ENCODE measurements around the gene FNTB. TPM values are rescaled to one million over a fixed set of nuclear protein-coding genes. Genes with fewer than 3 reads are reported as not detected.

Gene FNTB
- total RNA-seq, 1 experiment from 2014 or later = 8.9 TPM

- no peak for DNase-seq (ENCODE audit: low spot score)
Observed at GRCh38 chr14:65045709-65046108, 59.0 kb downstream of the FNTB start.

DNA sequence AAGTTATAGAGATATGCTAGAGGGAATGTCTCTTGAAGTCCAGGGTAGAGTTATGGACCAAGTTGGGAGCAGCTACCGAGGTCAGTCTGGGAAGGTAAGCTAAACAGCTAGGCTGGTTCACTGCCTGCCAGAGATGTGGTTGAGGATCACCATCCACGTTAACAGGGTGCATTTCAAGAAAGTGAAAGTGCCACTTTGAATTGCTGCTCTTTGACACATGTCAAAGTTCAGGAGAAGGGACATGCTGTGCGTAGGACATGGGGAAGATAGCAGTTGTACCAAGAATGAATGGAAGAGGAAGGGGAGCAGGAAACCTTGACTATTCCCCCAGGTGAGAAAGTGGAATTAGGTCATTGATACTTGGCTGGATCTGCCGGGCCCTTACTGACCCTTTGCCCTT lies 66.1 kb downstream of the FNTB start:
- no peak for DNase-seq (ENCODE audit: low spot score)

DNA sequence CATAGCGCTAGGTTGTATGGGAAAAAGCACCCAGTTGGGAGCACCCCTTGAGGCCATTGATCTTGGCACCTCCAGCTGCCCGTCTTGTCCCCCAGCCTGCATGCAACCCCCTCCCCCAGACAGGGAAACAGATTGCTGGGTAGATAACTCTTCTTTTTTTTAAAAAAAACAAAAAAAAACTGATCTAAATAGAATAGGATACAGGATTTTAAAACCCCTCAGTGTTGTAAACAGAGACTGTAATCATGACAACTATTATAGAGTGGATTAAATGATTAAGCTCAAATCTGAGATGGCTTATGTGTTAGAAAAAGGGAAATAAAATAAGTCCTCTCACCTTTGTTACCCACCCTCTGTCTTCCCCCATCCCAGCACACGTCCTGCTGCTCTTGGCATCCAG lies 66.8 kb downstream of the FNTB start:
- DNase-seq (ENCODE audit: low spot score) = no peak

DNA sequence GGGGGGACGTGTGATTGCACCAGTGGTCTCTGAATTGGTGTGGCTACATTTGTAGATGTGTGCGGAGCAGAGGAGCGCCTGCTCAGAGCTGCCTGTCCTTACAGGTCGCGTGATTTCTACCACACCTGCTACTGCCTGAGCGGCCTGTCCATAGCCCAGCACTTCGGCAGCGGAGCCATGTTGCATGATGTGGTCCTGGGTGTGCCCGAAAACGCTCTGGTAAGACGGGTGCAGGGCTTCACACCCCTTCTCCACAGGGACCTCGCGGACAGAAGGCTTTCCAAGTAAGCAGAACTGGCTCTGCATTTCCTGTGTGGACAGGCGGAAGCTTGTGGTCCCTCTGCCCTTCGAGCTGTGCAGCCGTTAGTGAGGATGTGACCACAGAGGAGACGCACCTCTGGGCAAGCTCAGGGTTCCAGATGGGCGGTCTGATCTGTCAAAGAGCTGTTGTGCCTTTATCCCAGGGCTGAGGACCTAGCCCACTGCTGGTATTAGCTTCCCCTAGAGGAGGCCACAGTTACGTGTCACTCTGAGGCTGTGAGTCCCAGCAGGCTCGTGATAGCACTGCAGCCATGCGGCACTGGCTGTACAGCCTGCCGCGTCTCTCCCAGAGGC lies 67.9 kb downstream of the FNTB start:
- no peak for DNase-seq (ENCODE audit: low spot score)

DNA sequence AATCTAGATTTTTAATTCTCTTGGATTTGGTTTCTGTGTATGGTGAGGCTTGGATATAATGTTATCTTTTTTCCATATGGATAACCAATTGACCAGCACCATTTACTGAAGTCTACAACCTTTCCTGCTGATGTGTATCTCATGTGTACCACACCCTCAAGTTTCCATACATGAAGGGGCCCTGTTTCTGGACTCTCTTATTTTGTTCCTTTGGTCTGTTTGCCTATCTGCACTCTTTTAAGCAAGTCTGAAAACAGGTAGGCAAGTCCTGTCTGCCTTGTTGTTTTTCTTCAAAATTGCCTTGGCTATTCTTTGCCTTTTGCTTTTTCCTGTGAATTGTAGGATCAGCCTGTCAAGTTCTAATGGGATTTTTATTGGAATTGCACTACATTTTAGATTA lies 71.0 kb downstream of the FNTB start:
- no peak for DNase-seq (ENCODE audit: low spot score)

- no peak for DNase-seq (ENCODE audit: low spot score)
Observed at GRCh38 chr14:65062096-65063075, 75.7 kb downstream of the FNTB start.

DNA sequence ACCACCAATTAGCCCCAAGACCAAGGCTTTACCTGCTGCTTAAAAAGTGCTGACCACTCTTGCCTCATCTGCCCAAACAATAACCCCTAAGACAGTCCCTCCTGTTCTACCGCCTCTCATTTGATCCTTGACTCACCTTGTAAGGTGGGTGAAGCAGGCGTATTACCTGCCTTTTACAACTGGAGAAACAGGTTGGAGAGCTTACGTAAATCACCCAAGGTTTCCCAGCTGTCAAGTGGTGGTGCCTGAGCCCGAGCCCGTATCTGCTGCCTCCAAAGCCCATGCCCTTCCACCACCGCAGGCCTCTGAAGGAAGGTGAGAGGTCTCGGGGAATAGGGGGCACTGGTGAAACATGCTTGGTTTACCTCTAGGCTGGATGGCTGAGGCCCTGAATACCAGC lies 79.0 kb downstream of the FNTB start:
- peak; percentile 64 for DNase-seq (ENCODE audit: low spot score)

DNA sequence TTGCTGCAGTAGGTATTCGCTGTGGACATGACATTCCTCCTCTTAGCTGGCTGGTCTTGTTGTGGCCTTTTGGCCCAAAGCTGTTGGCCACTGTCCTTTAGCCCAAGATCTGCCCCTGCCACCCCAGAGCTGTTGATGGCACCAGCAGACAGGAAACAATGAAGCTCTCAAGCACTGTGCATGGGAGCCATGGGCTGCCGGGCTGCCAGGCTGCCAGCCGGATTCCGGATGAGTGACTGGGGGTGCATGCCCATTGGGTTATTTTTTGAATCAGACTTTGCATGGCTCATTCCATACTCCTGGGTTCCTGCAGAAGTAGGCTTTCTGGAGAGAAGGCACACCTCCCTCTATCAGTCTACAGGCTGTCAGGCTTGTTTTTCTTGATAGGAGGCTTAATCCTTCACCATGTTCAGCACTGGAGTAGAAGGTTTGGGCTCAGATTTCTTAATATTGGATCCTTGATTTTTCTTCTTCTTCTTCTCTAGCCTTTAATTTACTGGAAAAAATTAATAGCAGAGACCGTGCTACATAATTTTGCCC lies 83.2 kb downstream of the FNTB start:
- no peak for DNase-seq (ENCODE audit: low spot score)

GRCh38 chr14:65070471-65070976 lies 83.8 kb downstream of the FNTB start:
- DNase-seq (ENCODE audit: low spot score) = peak; percentile 86

DNA sequence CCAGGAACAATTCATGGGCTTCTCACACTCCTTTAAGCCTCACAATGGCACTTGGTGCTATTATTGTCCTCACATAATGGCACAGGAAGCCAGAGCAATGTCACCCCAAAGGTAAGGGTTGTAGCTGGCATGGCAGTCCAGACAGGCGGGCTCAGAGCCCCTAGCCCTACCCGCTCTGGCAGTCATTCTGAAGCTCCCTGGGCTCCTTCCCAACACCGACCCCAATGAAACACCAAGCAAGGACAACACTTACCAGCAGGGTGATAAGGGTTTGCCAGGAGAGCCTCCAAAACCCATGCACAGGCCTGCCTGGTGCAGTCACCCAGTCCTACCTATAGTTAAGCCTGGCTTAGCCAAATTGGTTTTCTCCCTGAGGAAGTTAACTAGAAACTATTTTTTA lies 84.8 kb downstream of the FNTB start:
- DNase-seq (ENCODE audit: low spot score) = no peak

- no peak for DNase-seq (ENCODE audit: low spot score)
Observed at GRCh38 chr14:65072256-65072655, 85.6 kb downstream of the FNTB start.

- DNase-seq (ENCODE audit: low spot score) = no peak
Observed at GRCh38 chr14:65072937-65073336, 86.2 kb downstream of the FNTB start.

- DNase-seq (ENCODE audit: low spot score) = peak; percentile 67
Observed at GRCh38 chr14:65073605-65074201, 87.0 kb downstream of the FNTB start.

- DNase-seq (ENCODE audit: low spot score) = no peak
Observed at GRCh38 chr14:65074449-65075150, 87.9 kb downstream of the FNTB start.

GRCh38 chr14:65075628-65076325 lies 89.1 kb downstream of the FNTB start:
- no peak for DNase-seq (ENCODE audit: low spot score)

DNA sequence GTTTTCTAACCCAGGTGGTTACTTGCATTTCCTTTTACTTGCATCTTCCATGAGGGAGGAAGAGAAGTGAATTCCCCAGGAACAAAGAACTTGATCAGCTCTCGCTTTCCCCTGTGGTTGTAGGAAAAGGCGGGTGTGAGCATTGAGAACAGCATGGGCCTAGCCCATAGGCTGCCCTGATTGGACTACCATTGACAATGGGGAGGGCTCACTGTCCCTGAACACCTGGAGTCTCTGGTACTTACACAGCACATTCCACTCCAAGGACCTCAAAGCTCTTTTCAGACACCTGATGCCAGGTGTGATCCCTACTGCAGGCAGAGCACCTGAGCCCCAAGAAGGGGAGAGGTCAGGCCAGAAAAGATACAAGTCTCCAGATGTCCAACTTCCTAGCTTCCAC lies 90.6 kb downstream of the FNTB start:
- DNase-seq (ENCODE audit: low spot score) = no peak

DNA sequence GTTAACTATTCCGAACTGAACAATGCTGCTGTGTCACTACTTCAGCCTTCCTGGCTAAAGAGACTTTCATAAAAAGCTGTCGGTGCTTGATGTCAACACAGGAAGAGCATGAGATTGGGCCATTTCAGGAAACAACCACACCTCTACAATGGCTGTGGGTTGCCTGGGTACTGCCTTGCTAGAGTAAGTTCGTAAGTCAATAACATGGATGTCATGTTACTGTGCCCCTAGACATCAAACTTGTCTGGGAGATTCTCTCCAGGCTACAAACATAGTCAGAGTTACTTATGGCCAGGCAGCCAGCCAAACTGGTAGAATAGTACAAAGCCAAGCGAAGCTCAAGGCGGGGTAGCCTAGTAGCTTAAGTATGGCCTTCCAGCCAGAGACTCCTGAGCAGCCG lies 92.5 kb downstream of the FNTB start:
- no peak for DNase-seq (ENCODE audit: low spot score)

DNA sequence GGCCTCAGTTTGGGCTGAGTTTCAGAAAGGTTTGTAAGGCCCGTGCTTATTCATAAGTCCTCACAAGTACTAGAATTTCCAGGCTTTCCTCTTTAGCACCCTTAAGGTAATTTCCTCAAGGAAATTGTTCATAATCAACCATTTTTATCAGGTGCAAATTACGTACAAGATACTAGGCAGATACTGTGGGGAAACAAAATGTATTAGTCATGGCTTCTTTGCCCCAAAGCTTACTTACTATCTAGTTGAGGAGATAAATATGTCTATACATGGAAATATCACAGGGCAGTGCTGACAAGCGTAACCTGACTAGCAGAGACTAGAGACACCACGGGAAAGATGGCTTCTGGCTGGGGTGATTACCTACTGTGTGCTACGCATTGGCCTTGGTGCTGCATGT lies 93.1 kb downstream of the FNTB start:
- no peak for DNase-seq (ENCODE audit: low spot score)

DNA sequence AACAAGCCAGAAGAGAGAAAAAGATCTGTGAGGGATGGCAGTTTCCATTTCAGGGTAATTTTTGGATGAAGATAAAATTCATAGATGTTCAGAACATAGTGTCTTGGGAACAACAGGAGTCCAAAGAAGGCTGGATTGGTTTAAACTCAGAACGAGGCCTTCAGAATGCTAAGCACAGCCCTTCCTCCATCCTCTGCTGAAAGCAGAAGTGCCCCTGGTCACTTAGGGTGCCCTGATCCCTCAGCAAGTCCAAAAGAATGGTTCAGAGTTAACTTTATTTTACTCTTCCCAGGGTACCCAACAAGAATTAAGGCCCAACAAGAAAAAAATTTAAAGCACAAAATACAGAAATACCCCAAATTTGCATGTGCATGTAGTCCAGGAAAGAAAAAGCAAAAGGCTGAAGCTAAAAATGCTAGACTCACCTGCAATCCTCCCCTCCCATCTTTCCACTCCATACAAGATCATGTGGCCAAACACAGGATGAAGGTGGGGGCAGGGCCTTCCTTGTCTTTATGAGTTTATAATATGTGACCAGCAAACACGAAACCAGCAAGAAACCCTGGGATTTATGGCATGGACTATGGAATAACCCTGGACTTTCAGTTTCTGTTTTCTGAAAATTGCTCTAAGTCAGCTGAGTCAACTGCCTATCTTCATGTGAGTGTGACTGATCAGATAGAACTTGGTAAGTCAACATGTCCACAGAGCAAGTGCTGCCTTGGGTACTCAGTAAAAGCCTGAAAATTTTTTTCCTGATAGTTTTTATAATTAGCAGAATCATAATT lies 94.5 kb downstream of the FNTB start:
- DNase-seq (ENCODE audit: low spot score) = no peak

DNA sequence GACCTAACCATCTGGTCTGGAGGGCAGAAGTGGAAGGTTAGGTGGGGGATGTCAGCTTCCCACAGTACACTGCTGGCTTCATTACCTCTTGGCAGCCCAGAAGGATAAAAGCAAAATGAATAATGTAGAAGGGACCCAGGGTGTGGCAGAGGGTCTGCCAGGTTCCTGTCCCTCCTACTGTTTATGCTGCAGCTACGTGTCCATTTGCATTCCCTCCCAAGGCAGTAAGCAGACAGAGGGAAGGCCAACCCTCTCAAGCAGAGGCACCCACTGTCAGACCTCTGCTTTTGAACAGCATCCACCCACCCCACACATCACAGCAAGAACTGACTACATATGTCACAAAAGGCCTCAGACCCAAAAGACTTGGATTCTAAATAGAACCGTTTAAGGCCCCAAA lies 96.2 kb downstream of the FNTB start:
- no peak for DNase-seq (ENCODE audit: low spot score)
